Measurements from ENCODE around the gene HOXB7. TPM values are rescaled to one million over a fixed set of nuclear protein-coding genes. Genes with fewer than 3 reads are reported as not detected.

The HOXB7 gene
- total and polyA plus RNA-seq, 2 of the 13 experiments (the other 11 are each of a cell fraction or from before 2014, with no cell fraction given): 0.04 TPM; not detected in 1

DNA sequence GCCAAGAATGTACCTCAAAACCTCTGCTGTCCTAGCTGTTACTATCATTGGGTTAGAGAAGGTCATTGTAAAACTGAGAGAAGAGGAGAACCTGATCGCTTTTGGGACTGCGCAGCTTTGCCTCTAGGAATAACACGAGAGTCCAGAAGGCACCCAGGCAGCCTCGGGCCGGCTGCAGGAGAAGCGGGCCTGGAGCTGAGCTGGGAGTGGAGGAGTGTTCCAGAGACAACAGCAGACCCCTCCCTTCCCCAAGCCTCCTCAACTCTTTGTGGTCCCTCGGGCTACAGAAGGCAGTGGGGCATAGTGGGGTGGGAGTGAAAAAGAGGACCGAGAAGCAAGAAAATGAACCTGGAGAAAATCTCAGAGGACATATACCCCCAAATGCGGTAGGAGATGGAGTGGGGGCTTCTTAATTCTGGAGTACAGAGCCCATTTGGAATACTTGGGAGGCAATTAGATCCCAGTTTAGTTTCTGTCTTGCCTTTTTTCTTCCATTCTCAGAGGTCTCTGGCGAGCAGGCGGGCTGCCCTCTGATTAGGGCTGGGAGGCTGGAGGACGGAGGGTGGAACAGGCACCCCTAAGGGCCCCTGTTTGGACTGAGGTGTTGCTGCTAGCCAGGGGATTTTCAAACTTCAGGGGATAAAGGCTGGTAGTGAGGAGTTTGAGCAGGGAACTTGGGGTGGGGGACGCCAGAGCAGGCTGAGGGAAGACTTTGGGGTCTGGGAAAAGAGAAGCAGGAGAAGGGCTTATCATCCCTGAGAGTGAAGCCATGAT lies 52.6 kb downstream of the HOXB7 start:
- intact Hi-C loops (cut with micrococcal nuclease; ENCODE audit: unreplicated experiment) (no loop called here), in situ Hi-C loops (cut with HindIII; ENCODE audit: extremely low pct_ligation_motif_present, low pct_unique_long_range_greater_than_20kb) (no loop called here)
- Histone ChIP-seq H2AFZ (ENCODE audit: low read length) (no peak overlapping the region), H3K27me3 (ENCODE audit: control insufficient read depth in 1 of 2, insufficient read depth in 2 of 2, low read length in 2 of 2) (peaks cover 34 to 97% of the 10 kb centered on the region in 2 experiments), H3K4me1 (ENCODE audit: insufficient read depth, low read length) (no peaks in the 10 kb centered on the region), H3K9ac (ENCODE audit: insufficient read depth, low read depth, low read length) (no peak overlapping the region), H3K36me3 (replicated peaks in 1 of 2; ENCODE audit: control insufficient read depth in 1 of 2, insufficient read depth in 2 of 2, low read length in 2 of 2) (no peaks in the 10 kb centered on the region), H4K20me1 (ENCODE audit: insufficient read depth, low read length) (no peaks in the 10 kb centered on the region; the same call in 1 of the 2 replicates), H3K27ac (ENCODE audit: extremely low read length, insufficient read depth, low read length) (no peak overlapping the region), H3K4me3 (replicated peaks in 1 of 3; ENCODE audit: insufficient read depth in 1 of 3, low read depth in 2 of 3, low read length in 3 of 3) (no peak overlapping the region), H3K79me2 (ENCODE audit: insufficient read depth, low read length) (no peaks in the 10 kb centered on the region), H3K9me3 (ENCODE audit: low read length) (no peaks in the 10 kb centered on the region), H3K4me2 (ENCODE audit: low read depth, low read length) (no peak overlapping the region)
- WGBS (ENCODE audit: low lambda C conversion rate): 10% methylated on average over 13 of the region's 13 CpGs
- FAIRE-seq (no peak), ATAC-seq (no peak), DNase-seq (ENCODE audit: low spot score) (no peak)
- ChIA-PET CTCF (ENCODE audit: low intra/inter-chr PET ratio, low total read pairs) (no interaction called here), POLR2A (no interaction called here)
- TF ChIP-seq RORA (CRISPR knock-in tag; IDR thresholded peaks at IDR 0.05) (no peak), EZH2 (conservative IDR thresholded peaks at IDR 0.05; ENCODE audit: low read depth, low read length) (0 out of 2 replicates have a peak, but pooled peaks have one; percentile 18), FOSL2 (CRISPR knock-in tag; IDR thresholded peaks at IDR 0.05) (no peak), TAF15 (IDR thresholded peaks at IDR 0.05; ENCODE audit: low read depth, low read length, poor library complexity, severe bottlenecking) (no peak), ZNF383 (CRISPR knock-in tag; IDR thresholded peaks at IDR 0.05; ENCODE audit: borderline replicate concordance) (no peak), HOXA3 (CRISPR knock-in tag; IDR thresholded peaks at IDR 0.05) (no peak)
- TF ChIP-seq, protein P1, sequence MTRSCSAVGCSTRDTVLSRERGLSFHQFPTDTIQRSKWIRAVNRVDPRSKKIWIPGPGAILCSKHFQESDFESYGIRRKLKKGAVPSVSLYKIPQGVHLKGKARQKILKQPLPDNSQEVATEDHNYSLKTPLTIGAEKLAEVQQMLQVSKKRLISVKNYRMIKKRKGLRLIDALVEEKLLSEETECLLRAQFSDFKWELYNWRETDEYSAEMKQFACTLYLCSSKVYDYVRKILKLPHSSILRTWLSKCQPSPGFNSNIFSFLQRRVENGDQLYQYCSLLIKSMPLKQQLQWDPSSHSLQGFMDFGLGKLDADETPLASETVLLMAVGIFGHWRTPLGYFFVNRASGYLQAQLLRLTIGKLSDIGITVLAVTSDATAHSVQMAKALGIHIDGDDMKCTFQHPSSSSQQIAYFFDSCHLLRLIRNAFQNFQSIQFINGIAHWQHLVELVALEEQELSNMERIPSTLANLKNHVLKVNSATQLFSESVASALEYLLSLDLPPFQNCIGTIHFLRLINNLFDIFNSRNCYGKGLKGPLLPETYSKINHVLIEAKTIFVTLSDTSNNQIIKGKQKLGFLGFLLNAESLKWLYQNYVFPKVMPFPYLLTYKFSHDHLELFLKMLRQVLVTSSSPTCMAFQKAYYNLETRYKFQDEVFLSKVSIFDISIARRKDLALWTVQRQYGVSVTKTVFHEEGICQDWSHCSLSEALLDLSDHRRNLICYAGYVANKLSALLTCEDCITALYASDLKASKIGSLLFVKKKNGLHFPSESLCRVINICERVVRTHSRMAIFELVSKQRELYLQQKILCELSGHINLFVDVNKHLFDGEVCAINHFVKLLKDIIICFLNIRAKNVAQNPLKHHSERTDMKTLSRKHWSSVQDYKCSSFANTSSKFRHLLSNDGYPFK (CRISPR knock-in tag; IDR thresholded peaks at IDR 0.05; ENCODE audit: borderline replicate concordance): no peak
- BruUV-seq (replicated peaks): no TSS peak

MicroRNAs encoded within 50 kb of the gene (microRNA counts, 767-probe panel; counts per million panel counts)
- microRNA hsa-miR-10a-5p: not detected

Small RNA genes lying within 50 kb of the gene (microRNA-seq; reads per million reads assigned to microRNA genes)
- not detected for gene MIR196A1

Small RNA genes lying within 50 kb of the gene (small RNA-seq; reads per million reads assigned to genes)
- gene MIR196A1 (ENCODE audit: insufficient read depth in 2 of 3, insufficient read length in 3 of 3, low read depth in 2 of 3, low replicate concordance in 1 of 3): 0 reads per million in 3 experiments

Other genes with a start within 250 kb of the HOXB7 start
- gene SKAP1, start 180.8 kb downstream of the HOXB7 start, total RNA-seq (2016; rRNA removed; fragmentation: Illumina TruSeq; extraction: Trizol): not detected in 2 replicates
- 0.21 TPM in 1 of 2 replicates, not detected in the other for gene SKAP1, start 180.8 kb downstream of the HOXB7 start, polyA plus RNA-seq (2011; rRNA removed)
- gene HOXB1, start 80.0 kb downstream of the HOXB7 start, total RNA-seq (2016; rRNA removed; fragmentation: Illumina TruSeq; extraction: Trizol): not detected in 2 replicates
- gene HOXB1, start 80.0 kb downstream of the HOXB7 start, polyA plus RNA-seq (2011; rRNA removed): not detected in 2 replicates
- not detected in 2 replicates for gene HOXB2, start 65.9 kb downstream of the HOXB7 start, total RNA-seq (2016; rRNA removed; fragmentation: Illumina TruSeq; extraction: Trizol)
- gene HOXB2, start 65.9 kb downstream of the HOXB7 start, polyA plus RNA-seq (2011; rRNA removed): not detected in 2 replicates
- gene HOXB4, start 32.7 kb downstream of the HOXB7 start, total RNA-seq (2016; rRNA removed; fragmentation: Illumina TruSeq; extraction: Trizol): not detected in 2 replicates
- gene HOXB4, start 32.7 kb downstream of the HOXB7 start, polyA plus RNA-seq (2011; rRNA removed): not detected in 2 replicates
- gene HOXB3, start 20.8 kb downstream of the HOXB7 start, total RNA-seq (2016; rRNA removed; fragmentation: Illumina TruSeq; extraction: Trizol): not detected in 2 replicates
- gene HOXB3, start 20.8 kb downstream of the HOXB7 start, polyA plus RNA-seq (2011; rRNA removed): not detected in 2 replicates
- not detected in 2 replicates for gene HOXB5, start 17.2 kb downstream of the HOXB7 start, total RNA-seq (2016; rRNA removed; fragmentation: Illumina TruSeq; extraction: Trizol)
- gene HOXB5, start 17.2 kb downstream of the HOXB7 start, polyA plus RNA-seq (2011; rRNA removed): not detected in 2 replicates
- gene HOXB6, start 6.0 kb downstream of the HOXB7 start, total RNA-seq (2016; rRNA removed; fragmentation: Illumina TruSeq; extraction: Trizol): not detected in 2 replicates
- gene HOXB6, start 6.0 kb downstream of the HOXB7 start, polyA plus RNA-seq (2011; rRNA removed): not detected in 2 replicates
- not detected in 2 replicates for gene HOXB8, start 4.3 kb upstream of the HOXB7 start, total RNA-seq (2016; rRNA removed; fragmentation: Illumina TruSeq; extraction: Trizol)
- not detected in 2 replicates for gene HOXB8, start 4.3 kb upstream of the HOXB7 start, polyA plus RNA-seq (2011; rRNA removed)
- not detected in 2 replicates for gene HOXB9, start 15.3 kb upstream of the HOXB7 start, total RNA-seq (2016; rRNA removed; fragmentation: Illumina TruSeq; extraction: Trizol)
- not detected in 2 replicates for gene HOXB9, start 15.3 kb upstream of the HOXB7 start, polyA plus RNA-seq (2011; rRNA removed)
- not detected in 2 replicates for gene PRAC1, start 111.5 kb upstream of the HOXB7 start, total RNA-seq (2016; rRNA removed; fragmentation: Illumina TruSeq; extraction: Trizol)
- gene PRAC1, start 111.5 kb upstream of the HOXB7 start, polyA plus RNA-seq (2011; rRNA removed): not detected in 2 replicates
- not detected in 2 replicates for gene PRAC2, start 112.2 kb upstream of the HOXB7 start, total RNA-seq (2016; rRNA removed; fragmentation: Illumina TruSeq; extraction: Trizol)
- not detected in 2 replicates for gene PRAC2, start 112.2 kb upstream of the HOXB7 start, polyA plus RNA-seq (2011; rRNA removed)
- not detected in 2 replicates for gene HOXB13, start 117.7 kb upstream of the HOXB7 start, total RNA-seq (2016; rRNA removed; fragmentation: Illumina TruSeq; extraction: Trizol)
- gene HOXB13, start 117.7 kb upstream of the HOXB7 start, polyA plus RNA-seq (2011; rRNA removed): not detected in 2 replicates
- gene TTLL6, start 206.2 kb upstream of the HOXB7 start, total RNA-seq (2016; rRNA removed; fragmentation: Illumina TruSeq; extraction: Trizol): 0.04 TPM in 1 of 2 replicates, not detected in the other
- gene TTLL6, start 206.2 kb upstream of the HOXB7 start, polyA plus RNA-seq (2011; rRNA removed): 0.08 and 0.25 TPM in 2 replicates
- gene CALCOCO2, start 220.0 kb upstream of the HOXB7 start, total RNA-seq (2016; rRNA removed; fragmentation: Illumina TruSeq; extraction: Trizol): 72.9 and 112 TPM in 2 replicates
- gene CALCOCO2, start 220.0 kb upstream of the HOXB7 start, polyA plus RNA-seq (2011; rRNA removed): 109 and 111 TPM in 2 replicates

Data from HepG2 (cell line).